ENCODE data around the gene PACSIN2.
"Not testable (repeated sequence)": the region's sequence is repeated elsewhere in the genome, so short reads cannot be mapped to it uniquely, and the experiment has no call there.

The PACSIN2 gene

GRCh38 chr22:43001271-43002201 is 13.4 kb downstream of the PACSIN2 start:
- Histone ChIP-seq H3K36me3 (ENCODE audit: insufficient read depth, low read length) (no peaks in the 10 kb centered on the region), H3K27ac (ENCODE audit: low read depth, low read length) (peak overlapping the region; percentile 95), H3K27me3 (ENCODE audit: insufficient read depth, low read length) (no peaks in the 10 kb centered on the region), H3K4me1 (ENCODE audit: control insufficient read depth, insufficient read depth, low read length, unreplicated experiment) (peaks cover 68% of the 10 kb centered on the region), H3K4me3 (ENCODE audit: low read depth, low read length) (peak overlapping the region; percentile 31), H3K79me2 (ENCODE audit: control insufficient read depth, insufficient read depth, low read length, unreplicated experiment) (peaks cover 93% of the 10 kb centered on the region), H2AFZ (ENCODE audit: low read length, unreplicated experiment) (no peak overlapping the region)

GRCh38 chr22:43000441-43001175 is 14.3 kb downstream of the PACSIN2 start:
- H3K27ac ChIP-seq (ENCODE audit: low read depth, low read length) = peak overlapping the region; percentile 95
- peak overlapping the region; percentile 31 for H3K4me3 ChIP-seq (ENCODE audit: low read depth, low read length)
- H3K4me1 ChIP-seq (ENCODE audit: control insufficient read depth, insufficient read depth, low read length, unreplicated experiment) = peaks cover 71% of the 10 kb centered on the region
- H2AFZ ChIP-seq (ENCODE audit: low read length, unreplicated experiment) = no peak overlapping the region
- H3K79me2 ChIP-seq (ENCODE audit: control insufficient read depth, insufficient read depth, low read length, unreplicated experiment) = peaks cover 86% of the 10 kb centered on the region
- no peaks in the 10 kb centered on the region for H3K27me3 ChIP-seq (ENCODE audit: insufficient read depth, low read length)
- H3K36me3 ChIP-seq (ENCODE audit: insufficient read depth, low read length) = no peaks in the 10 kb centered on the region

- Histone ChIP-seq H3K4me3 (ENCODE audit: low read depth, low read length) (no peak overlapping the region), H3K4me1 (ENCODE audit: control insufficient read depth, insufficient read depth, low read length, unreplicated experiment) (peaks cover 68% of the 10 kb centered on the region), H2AFZ (ENCODE audit: low read length, unreplicated experiment) (no peak overlapping the region), H3K27ac (ENCODE audit: low read depth, low read length) (peak overlapping the region; percentile 42), H3K79me2 (ENCODE audit: control insufficient read depth, insufficient read depth, low read length, unreplicated experiment) (peaks cover 80% of the 10 kb centered on the region), H3K27me3 (ENCODE audit: insufficient read depth, low read length) (no peaks in the 10 kb centered on the region), H3K36me3 (ENCODE audit: insufficient read depth, low read length) (0 out of 2 replicates have a peak, but pooled peaks cover under 1% of the 10 kb centered on the region)
Observed at GRCh38 chr22:42997582-42998090, 17.3 kb downstream of the PACSIN2 start.

- 0 out of 2 replicates have a peak, but pooled peaks cover 3% of the 10 kb centered on the region for H3K36me3 ChIP-seq (ENCODE audit: insufficient read depth, low read length)
- no peak overlapping the region for H3K4me3 ChIP-seq (ENCODE audit: low read depth, low read length)
- H2AFZ ChIP-seq (ENCODE audit: low read length, unreplicated experiment) = no peak overlapping the region
- peaks cover 84% of the 10 kb centered on the region for H3K79me2 ChIP-seq (ENCODE audit: control insufficient read depth, insufficient read depth, low read length, unreplicated experiment)
- H3K27me3 ChIP-seq (ENCODE audit: insufficient read depth, low read length) = no peaks in the 10 kb centered on the region
- H3K27ac ChIP-seq (ENCODE audit: low read depth, low read length) = no peak overlapping the region
- H3K4me1 ChIP-seq (ENCODE audit: control insufficient read depth, insufficient read depth, low read length, unreplicated experiment) = peaks cover 61% of the 10 kb centered on the region
Observed at GRCh38 chr22:42996646-42997365, 18.1 kb downstream of the PACSIN2 start.

GRCh38 chr22:42995654-42996053 is 19.3 kb downstream of the PACSIN2 start:
- Histone ChIP-seq H3K79me2 (ENCODE audit: control insufficient read depth, insufficient read depth, low read length, unreplicated experiment) (peaks cover 84% of the 10 kb centered on the region), H3K4me1 (ENCODE audit: control insufficient read depth, insufficient read depth, low read length, unreplicated experiment) (peaks cover 58% of the 10 kb centered on the region), H3K27ac (ENCODE audit: low read depth, low read length) (peak overlapping the region; percentile 91)
- H3K36me3 ChIP-seq (ENCODE audit: insufficient read depth, low read length); H3K4me3 ChIP-seq (ENCODE audit: low read depth, low read length); H2AFZ ChIP-seq (ENCODE audit: low read length, unreplicated experiment); H3K27me3 ChIP-seq (ENCODE audit: insufficient read depth, low read length): not testable (repeated sequence)

GRCh38 chr22:42994917-42995562 is 19.9 kb downstream of the PACSIN2 start:
- Histone ChIP-seq H3K4me1 (ENCODE audit: control insufficient read depth, insufficient read depth, low read length, unreplicated experiment) (peaks cover 58% of the 10 kb centered on the region), H3K36me3 (ENCODE audit: insufficient read depth, low read length) (0 out of 2 replicates have a peak, but pooled peaks cover 3% of the 10 kb centered on the region), H3K27ac (ENCODE audit: low read depth, low read length) (peak overlapping the region; percentile 91), H3K79me2 (ENCODE audit: control insufficient read depth, insufficient read depth, low read length, unreplicated experiment) (peaks cover 84% of the 10 kb centered on the region), H2AFZ (ENCODE audit: low read length, unreplicated experiment) (no peak overlapping the region), H3K4me3 (ENCODE audit: low read depth, low read length) (peak overlapping the region; percentile 62), H3K27me3 (ENCODE audit: insufficient read depth, low read length) (no peaks in the 10 kb centered on the region)

GRCh38 chr22:42994276-42994916 is 20.6 kb downstream of the PACSIN2 start:
- H3K4me1 ChIP-seq (ENCODE audit: control insufficient read depth, insufficient read depth, low read length, unreplicated experiment) = peaks cover 55% of the 10 kb centered on the region
- H2AFZ ChIP-seq (ENCODE audit: low read length, unreplicated experiment) = no peak overlapping the region
- peaks cover 78% of the 10 kb centered on the region for H3K79me2 ChIP-seq (ENCODE audit: control insufficient read depth, insufficient read depth, low read length, unreplicated experiment)
- 0 out of 2 replicates have a peak, but pooled peaks cover 3% of the 10 kb centered on the region for H3K36me3 ChIP-seq (ENCODE audit: insufficient read depth, low read length)
- peak overlapping the region; percentile 62 for H3K4me3 ChIP-seq (ENCODE audit: low read depth, low read length)
- peak overlapping the region; percentile 91 for H3K27ac ChIP-seq (ENCODE audit: low read depth, low read length)
- H3K27me3 ChIP-seq (ENCODE audit: insufficient read depth, low read length) = no peaks in the 10 kb centered on the region

- H3K27me3 ChIP-seq (ENCODE audit: insufficient read depth, low read length) = no peaks in the 10 kb centered on the region
- H3K4me1 ChIP-seq (ENCODE audit: control insufficient read depth, insufficient read depth, low read length, unreplicated experiment) = peaks cover 55% of the 10 kb centered on the region
- H3K27ac ChIP-seq (ENCODE audit: low read depth, low read length) = peak overlapping the region; percentile 91
- H3K79me2 ChIP-seq (ENCODE audit: control insufficient read depth, insufficient read depth, low read length, unreplicated experiment) = peaks cover 75% of the 10 kb centered on the region
- H3K36me3 ChIP-seq (ENCODE audit: insufficient read depth, low read length) = 0 out of 2 replicates have a peak, but pooled peaks cover 3% of the 10 kb centered on the region
- H2AFZ ChIP-seq (ENCODE audit: low read length, unreplicated experiment) = no peak overlapping the region
- peak overlapping the region; percentile 62 for H3K4me3 ChIP-seq (ENCODE audit: low read depth, low read length)
Observed at GRCh38 chr22:42993651-42994275, 21.2 kb downstream of the PACSIN2 start.

- Histone ChIP-seq H3K36me3 (ENCODE audit: insufficient read depth, low read length) (0 out of 2 replicates have a peak, but pooled peaks cover 3% of the 10 kb centered on the region), H3K27me3 (ENCODE audit: insufficient read depth, low read length) (no peaks in the 10 kb centered on the region), H3K27ac (ENCODE audit: low read depth, low read length) (peak overlapping the region; percentile 91), H2AFZ (ENCODE audit: low read length, unreplicated experiment) (no peak overlapping the region), H3K4me3 (ENCODE audit: low read depth, low read length) (no peak overlapping the region; the same call in 1 of the 2 replicates), H3K4me1 (ENCODE audit: control insufficient read depth, insufficient read depth, low read length, unreplicated experiment) (peaks cover 52% of the 10 kb centered on the region), H3K79me2 (ENCODE audit: control insufficient read depth, insufficient read depth, low read length, unreplicated experiment) (peaks cover 75% of the 10 kb centered on the region)
Observed at GRCh38 chr22:42992886-42993479, 22.0 kb downstream of the PACSIN2 start.

All from ACC112 (cell line).